H1 (cell line): Measurements from ENCODE around the gene BIN2. TPM values are rescaled to one million over a fixed set of nuclear protein-coding genes. Genes with fewer than 3 reads are reported as not detected.

Source experiments
- CTCF ChIA-PET: fragments of 300-600 bp; sonication (Branson Sonifier 250); formaldehyde crosslinking; loops from one replicate; lab custom pipeline; 2021; ENCODE audit not compliant: partially characterized antibody; lab: Charles Lee
- POLR2A ChIA-PET: fragments of 300-600 bp; sonication (Branson Sonifier 250); formaldehyde crosslinking; loops from one replicate; lab custom pipeline; 2021; ENCODE audit warnings: inconsistent platforms; ENCODE audit not compliant: partially characterized antibody; lab: Charles Lee
- DNase-seq, 2 experiments: peaks; one replicate each; pipeline versions ENCODE4 v3.0.0 to v3.0.0-alpha.2; 2010 to 2022; ENCODE audit warnings: low spot score in 2 of 2, low read depth in 1 of 2, mixed read lengths in 1 of 2
- FAIRE-seq: peaks from 2 replicates; lab custom pipeline; 2011; peaks lifted over from hg19 to GRCh38; lab: Jason Lieb, UNC
- H2AFZ ChIP-seq: 2 replicates; pipeline ENCODE4 v1.8.1; 2012; ENCODE audit warnings: low read length, inconsistent platforms
- H2AK5ac ChIP-seq: 2 replicates; pipeline ENCODE4 v1.6.1; 2013; ENCODE audit warnings: low read depth, low read length
- H2BK120ac ChIP-seq: replicated peaks from 2 replicates; pipeline ENCODE3; 2013; ENCODE audit warnings: low read depth, low read length, inconsistent platforms
- H2BK12ac ChIP-seq: 2 replicates; pipeline ENCODE4 v1.6.1; 2013; ENCODE audit warnings: low read depth, low read length
- H2BK15ac ChIP-seq: 2 replicates; pipeline ENCODE4 v1.6.1; 2013; ENCODE audit warnings: low read length
- H2BK20ac ChIP-seq: 2 replicates; pipeline ENCODE4 v1.6.1; 2013; ENCODE audit warnings: low read length
- H2BK5ac ChIP-seq: 2 replicates; pipeline ENCODE4 v1.6.1; 2013; ENCODE audit warnings: low read depth, low read length
- H3K14ac ChIP-seq: 2 replicates; pipeline ENCODE4 v1.6.1; 2013; ENCODE audit warnings: inconsistent platforms; ENCODE audit not compliant: insufficient read length
- H3K18ac ChIP-seq: 2 replicates; pipeline ENCODE4 v1.6.1; 2013; ENCODE audit warnings: low read length; ENCODE audit errors: extremely low read depth
- H3K23ac ChIP-seq: 2 replicates; pipeline ENCODE4 v1.6.1; 2013; ENCODE audit warnings: inconsistent platforms; ENCODE audit not compliant: insufficient read length
- H3K23me2 ChIP-seq: 2 replicates; pipeline ENCODE4 v1.6.1; 2013; ENCODE audit warnings: low read depth, low read length
- H3K27ac ChIP-seq: 2 replicates; pipeline ENCODE4 v1.6.1; 2011; ENCODE audit warnings: low read depth, low read length, inconsistent platforms
- H3K27me3 ChIP-seq, 4 experiments: replicated peaks in 1 of 4; 1 replicate in 1 of 4; 2 replicates in 3 of 4; pipeline versions ENCODE4 v1.6.1 to v1.8.1; 2011 to 2013; ENCODE audit warnings: low read length in 3 of 4, mild to moderate bottlenecking in 3 of 4, inconsistent platforms in 2 of 4, mixed read lengths in 2 of 4, moderate library complexity in 1 of 4; ENCODE audit not compliant: control insufficient read depth in 3 of 4, insufficient read depth in 3 of 4; ENCODE audit errors: extremely low read depth in 1 of 4
- H3K36me3 ChIP-seq, 4 experiments: 2 replicates each; pipeline versions ENCODE4 v1.6.1 to v1.8.1; 2011 to 2013; ENCODE audit warnings: mild to moderate bottlenecking in 4 of 4, low read length in 3 of 4, moderate library complexity in 2 of 4, control low read depth in 1 of 4, inconsistent platforms in 1 of 4; ENCODE audit not compliant: insufficient read depth in 4 of 4, control insufficient read depth in 2 of 4
- H3K4ac ChIP-seq: replicated peaks from 2 replicates; pipeline ENCODE3; 2013; ENCODE audit warnings: low read length, low read depth, mixed read lengths, inconsistent platforms; ENCODE audit not compliant: insufficient read length
- H3K4me1 ChIP-seq, 4 experiments: replicated peaks in 1 of 4; 1 replicate in 1 of 4; 2 replicates in 3 of 4; pipeline versions ENCODE4 v1.6.1 to v1.8.1; 2011 to 2013; ENCODE audit warnings: low read length in 3 of 4, inconsistent platforms in 2 of 4, mixed read lengths in 1 of 4; ENCODE audit not compliant: insufficient read depth in 4 of 4, control insufficient read depth in 3 of 4
- H3K4me2 ChIP-seq, 2 experiments: 2 replicates each; pipeline versions ENCODE4 v1.6.1 to v1.8.1; 2011 to 2013; ENCODE audit warnings: low read depth in 2 of 2, low read length in 2 of 2, control low read depth in 1 of 2, inconsistent platforms in 1 of 2, mild to moderate bottlenecking in 1 of 2; ENCODE audit not compliant: insufficient read depth in 1 of 2
- H3K4me3 ChIP-seq, 4 experiments: fragments of 200-600, 300-600 bp in 1 of 4; sonication (generic), shearing (Covaris generic), sonication (Bioruptor Twin) in 1 of 4; 2 replicates each; pipeline versions ENCODE4 v1.5.1 to v1.8.1; 2011 to 2016; ENCODE audit warnings: low read length in 4 of 4, low read depth in 3 of 4, control low read depth in 2 of 4, inconsistent platforms in 2 of 4, mild to moderate bottlenecking in 2 of 4, mixed read lengths in 1 of 4, moderate library complexity in 1 of 4; ENCODE audit not compliant: insufficient read depth in 2 of 4; ENCODE audit errors: extremely low read depth in 1 of 4
- H3K56ac ChIP-seq: replicated peaks from 2 replicates; pipeline ENCODE3; 2013; ENCODE audit warnings: low read depth, mild to moderate bottlenecking, mixed read lengths, low read length, inconsistent platforms; ENCODE audit not compliant: insufficient read length
- H3K79me1 ChIP-seq: 2 replicates; pipeline ENCODE4 v1.6.1; 2013; ENCODE audit warnings: low read depth, low read length, control low read depth
- H3K79me2 ChIP-seq, 2 experiments: 2 replicates each; pipeline versions ENCODE4 v1.6.1 to v1.8.1; 2012 to 2013; ENCODE audit warnings: low read length in 2 of 2, mild to moderate bottlenecking in 2 of 2, inconsistent platforms in 1 of 2; ENCODE audit not compliant: insufficient read depth in 2 of 2, control insufficient read depth in 1 of 2
- H3K9ac ChIP-seq, 4 experiments: replicated peaks in 1 of 4; 1 replicate in 1 of 4; 2 replicates in 3 of 4; pipeline versions ENCODE4 v1.6.1 to v1.8.1; 2011 to 2013; ENCODE audit warnings: low read depth in 3 of 4, low read length in 3 of 4, control low read depth in 2 of 4, mild to moderate bottlenecking in 2 of 4, moderate library complexity in 2 of 4, inconsistent platforms in 1 of 4; ENCODE audit errors: extremely low read depth in 1 of 4
- H3K9me3 ChIP-seq, 2 experiments: 2 replicates each; pipeline versions ENCODE4 v1.6.1 to v1.8.1; 2012 to 2013; ENCODE audit warnings: mild to moderate bottlenecking in 2 of 2, moderate library complexity in 2 of 2, control low read depth in 1 of 2, inconsistent platforms in 1 of 2, low read depth in 1 of 2, low read length in 1 of 2, mixed read lengths in 1 of 2; ENCODE audit not compliant: insufficient read depth in 2 of 2
- H4K20me1 ChIP-seq, 2 experiments: replicated peaks in 1 of 2; 2 replicates each; pipeline versions ENCODE3 to v1.8.1; 2011 to 2013; ENCODE audit warnings: inconsistent platforms in 2 of 2, low read length in 2 of 2, mild to moderate bottlenecking in 1 of 2; ENCODE audit not compliant: insufficient read depth in 2 of 2, control insufficient read depth in 1 of 2
- H4K5ac ChIP-seq: 2 replicates; pipeline ENCODE4 v1.6.1; 2013; ENCODE audit warnings: low read length, low read depth, mixed read lengths, inconsistent platforms; ENCODE audit not compliant: insufficient read length
- H4K8ac ChIP-seq: 2 replicates; pipeline ENCODE4 v1.8.0; 2013; ENCODE audit warnings: mild to moderate bottlenecking, moderate library complexity, low read length, inconsistent platforms; ENCODE audit not compliant: insufficient read depth; ENCODE audit errors: extremely low read depth
- H4K91ac ChIP-seq: replicated peaks from 2 replicates; pipeline ENCODE3; 2013; ENCODE audit warnings: low read length, mixed read lengths, inconsistent platforms; ENCODE audit not compliant: insufficient read length
- CTBP2 ChIP-seq: IDR thresholded peaks from 2 replicates; pipeline ENCODE4 v1.7.0; 2011; ENCODE audit warnings: borderline replicate concordance, mild to moderate bottlenecking, moderate library complexity, mixed read lengths, low read length; ENCODE audit not compliant: insufficient read depth, insufficient read length
- FOSL1 ChIP-seq: IDR thresholded peaks from 2 replicates; pipeline ENCODE4 v1.6.1; 2011; ENCODE audit warnings: mild to moderate bottlenecking, low read depth, low read length, moderate library complexity; ENCODE audit not compliant: insufficient read depth
- GTF2F1 ChIP-seq: IDR thresholded peaks from 2 replicates; pipeline ENCODE4 v1.6.1; 2012; ENCODE audit warnings: low read depth, low read length, improper control_type of control experiment, borderline replicate concordance
- KDM1A ChIP-seq: fragments of 200-600, 300-600 bp; sonication (generic); IDR thresholded peaks from 2 replicates; pipeline ENCODE4 v1.7.1; 2016; ENCODE audit warnings: mild to moderate bottlenecking, low read length, borderline replicate concordance
- KDM5A ChIP-seq: fragments of 200-600 bp; IDR thresholded peaks from 2 replicates; pipeline ENCODE4 v1.7.1; 2012; ENCODE audit warnings: mild to moderate bottlenecking, low read length, inconsistent platforms, mixed read lengths
- SIRT6 ChIP-seq: IDR thresholded peaks from one replicate; pipeline ENCODE4 v1.7.1; 2012; ENCODE audit warnings: low read length, inconsistent platforms
- SP2 ChIP-seq: IDR thresholded peaks from 2 replicates; pipeline ENCODE4 v1.6.1; 2012; ENCODE audit warnings: mild to moderate bottlenecking, low read length, inconsistent platforms
- TEAD4 ChIP-seq: IDR thresholded peaks from 2 replicates; pipeline ENCODE4 v1.6.1; 2012; ENCODE audit warnings: low read depth, low read length, inconsistent platforms, mixed read lengths
- polyA plus RNA-seq, 7 experiments: library from polyadenylated mRNA; depleted of rRNA in 3 of 7; stranded (reverse) in 5 of 7; unstranded in 2 of 7; fragments of >200 nt in 5 of 7; fragments of 200-250 nt in 2 of 7; gene quantifications; 1 replicate in 5 of 7; 2 replicates in 1 of 7; 4 replicates in 1 of 7; pipeline versions ENCODE4 v1.2.1 to v1.2.3, GENCODE V29; 2011 to 2013; ENCODE audit warnings: missing spikeins in 2 of 7, mixed read lengths in 2 of 7
- total RNA-seq: library from RNA; stranded (reverse); fragmentation: NEBNext Ultra II Directional; extraction: Animal tissue kit (Norgen Biotek cat#: 25700); gene quantifications from 2 replicates; pipeline ENCODE4 v1.2.1, GENCODE V29; 2021
- TF ChIP-seq, protein P1 (sequence below): IDR thresholded peaks from 2 replicates; pipeline ENCODE4 v1.6.1; 2011; ENCODE audit warnings: low read length, improper control_type of control experiment

The BIN2 gene
- total and polyA plus RNA-seq, 2 of the 8 experiments (the other 6 are each of a cell fraction or from before 2014, with no cell fraction given): not detected

DNA sequence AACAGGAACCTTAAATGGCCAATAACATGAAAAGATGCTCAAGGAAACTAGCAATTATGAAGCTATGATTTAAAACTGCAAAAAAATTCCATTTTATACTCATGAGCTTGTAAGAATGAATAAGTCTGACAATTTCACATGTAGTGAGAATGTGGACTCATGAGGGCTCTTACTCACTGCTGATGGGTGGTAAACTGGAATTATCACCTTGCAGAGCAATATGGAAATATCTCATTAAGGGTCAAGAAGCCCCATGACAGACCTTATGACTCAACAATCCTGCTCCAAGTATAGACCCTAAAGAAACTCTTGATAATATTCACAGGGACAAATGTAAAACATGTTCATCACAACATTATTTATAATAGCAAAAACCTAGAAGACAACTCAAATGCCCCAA is 30.3 kb downstream of the BIN2 start:
- no peak overlapping the region for H4K91ac ChIP-seq
- H3K56ac ChIP-seq: no peak overlapping the region
- no peaks in the 10 kb centered on the region for H3K27me3 ChIP-seq
- H2BK5ac ChIP-seq: no peak overlapping the region
- H2AK5ac ChIP-seq: no peak overlapping the region
- H3K36me3 ChIP-seq: no peaks in the 10 kb centered on the region
- no peak overlapping the region for H3K4me2 ChIP-seq
- no peak overlapping the region for H3K4ac ChIP-seq
- H4K5ac ChIP-seq: no peak overlapping the region
- DNase-seq (no peak), FAIRE-seq (no peak)
- no peak overlapping the region for H3K18ac ChIP-seq
- no peak overlapping the region for H3K14ac ChIP-seq
- ChIA-PET CTCF (interaction anchor here (1.2 to 6.2 kb wide), 4 partner anchors 15 to 47 kb away, joined by 3 to 33 read pairs (median 4); no protein-coding TSS in a partner anchor), POLR2A (no interaction called here)
- no peaks in the 10 kb centered on the region for H3K4me1 ChIP-seq
- no peaks in the 10 kb centered on the region for H4K20me1 ChIP-seq
- H2AFZ ChIP-seq: no peak overlapping the region
- no peaks in the 10 kb centered on the region for H3K79me2 ChIP-seq
- no peak overlapping the region for H2BK20ac ChIP-seq
- H4K8ac ChIP-seq: no peak overlapping the region
- TF ChIP-seq KDM1A (no peak), FOSL1 (no peak), GTF2F1 (no peak), TEAD4 (no peak), KDM5A (no peak), SP2 (no peak), SIRT6 (no peak), CTBP2 (no peak)
- TF ChIP-seq, protein P1, sequence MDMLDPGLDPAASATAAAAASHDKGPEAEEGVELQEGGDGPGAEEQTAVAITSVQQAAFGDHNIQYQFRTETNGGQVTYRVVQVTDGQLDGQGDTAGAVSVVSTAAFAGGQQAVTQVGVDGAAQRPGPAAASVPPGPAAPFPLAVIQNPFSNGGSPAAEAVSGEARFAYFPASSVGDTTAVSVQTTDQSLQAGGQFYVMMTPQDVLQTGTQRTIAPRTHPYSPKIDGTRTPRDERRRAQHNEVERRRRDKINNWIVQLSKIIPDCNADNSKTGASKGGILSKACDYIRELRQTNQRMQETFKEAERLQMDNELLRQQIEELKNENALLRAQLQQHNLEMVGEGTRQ: no peak
- H2BK12ac ChIP-seq: no peak overlapping the region
- no peak overlapping the region for H2BK15ac ChIP-seq
- no peak overlapping the region for H3K4me3 ChIP-seq
- no peak overlapping the region for H3K9ac ChIP-seq
- H3K79me1 ChIP-seq: no peaks in the 10 kb centered on the region
- H2BK120ac ChIP-seq: no peak overlapping the region
- H3K9me3 ChIP-seq: no peaks in the 10 kb centered on the region
- H3K27ac ChIP-seq: no peak overlapping the region
- no peak overlapping the region for H3K23ac ChIP-seq
- no peaks in the 10 kb centered on the region for H3K23me2 ChIP-seq
